ENCODE data around the gene TTC12. TPM values are rescaled to one million over a fixed set of nuclear protein-coding genes. Genes with fewer than 3 reads are reported as not detected.

Gene TTC12
- polyA plus RNA-seq, 1 donor from 2014 or later = 4.2 TPM

DNA sequence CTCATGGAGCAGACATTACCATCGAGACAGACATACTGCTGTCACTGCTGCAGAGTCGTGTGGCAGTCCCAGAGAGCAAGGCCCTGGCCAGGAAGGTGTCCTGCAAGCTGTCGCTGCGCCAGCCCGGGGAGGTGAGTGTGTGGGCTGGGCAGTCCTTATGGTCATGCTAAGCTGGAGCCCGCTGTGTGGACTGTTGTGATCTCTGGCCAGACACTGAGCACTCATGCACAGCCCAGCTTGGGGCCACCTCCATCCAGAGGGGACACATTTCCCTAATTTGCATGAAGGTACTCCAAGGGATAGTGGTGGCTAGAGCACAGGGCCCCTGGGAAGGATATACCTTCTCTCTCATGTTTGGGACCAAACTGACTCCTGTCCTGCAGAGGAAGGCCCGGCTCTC, 82.8 kb downstream of the TTC12 start:
- no peaks in the 10 kb centered on the region for H3K79me2 ChIP-seq (replicated peaks; ENCODE audit: insufficient read depth, low read length)
- no peaks in the 10 kb centered on the region for H4K20me1 ChIP-seq (ENCODE audit: insufficient read depth)
- no peak overlapping the region for H3K4me2 ChIP-seq (ENCODE audit: low read length)
- no peak overlapping the region for H2AFZ ChIP-seq (ENCODE audit: low read depth, low read length)
- H3F3A ChIP-seq (ENCODE audit: insufficient read depth, low read length, poor library complexity, severe bottlenecking) = no peaks in the 10 kb centered on the region
- no peak overlapping the region for H3K9ac ChIP-seq (ENCODE audit: low read length)
- no peak overlapping the region for H3K27ac ChIP-seq (ENCODE audit: low read length)
- H3K4me3 ChIP-seq (ENCODE audit: low read length) = no peak overlapping the region
- H3K9me3 ChIP-seq (ENCODE audit: low read length) = no peaks in the 10 kb centered on the region
- H3K36me3 ChIP-seq (ENCODE audit: insufficient read depth, low read length) = no peaks in the 10 kb centered on the region
- TF ChIP-seq EZH2 (IDR thresholded peaks at IDR 0.05; ENCODE audit: borderline replicate concordance, insufficient read depth, low read length, poor library complexity, severe bottlenecking) = no peak
- TF ChIP-seq SMC3 (conservative IDR thresholded peaks at IDR 0.05; ENCODE audit: poor library complexity) = no peak
- no peak for TF ChIP-seq RAD21 (conservative IDR thresholded peaks at IDR 0.05)
- TF ChIP-seq, protein P1, sequence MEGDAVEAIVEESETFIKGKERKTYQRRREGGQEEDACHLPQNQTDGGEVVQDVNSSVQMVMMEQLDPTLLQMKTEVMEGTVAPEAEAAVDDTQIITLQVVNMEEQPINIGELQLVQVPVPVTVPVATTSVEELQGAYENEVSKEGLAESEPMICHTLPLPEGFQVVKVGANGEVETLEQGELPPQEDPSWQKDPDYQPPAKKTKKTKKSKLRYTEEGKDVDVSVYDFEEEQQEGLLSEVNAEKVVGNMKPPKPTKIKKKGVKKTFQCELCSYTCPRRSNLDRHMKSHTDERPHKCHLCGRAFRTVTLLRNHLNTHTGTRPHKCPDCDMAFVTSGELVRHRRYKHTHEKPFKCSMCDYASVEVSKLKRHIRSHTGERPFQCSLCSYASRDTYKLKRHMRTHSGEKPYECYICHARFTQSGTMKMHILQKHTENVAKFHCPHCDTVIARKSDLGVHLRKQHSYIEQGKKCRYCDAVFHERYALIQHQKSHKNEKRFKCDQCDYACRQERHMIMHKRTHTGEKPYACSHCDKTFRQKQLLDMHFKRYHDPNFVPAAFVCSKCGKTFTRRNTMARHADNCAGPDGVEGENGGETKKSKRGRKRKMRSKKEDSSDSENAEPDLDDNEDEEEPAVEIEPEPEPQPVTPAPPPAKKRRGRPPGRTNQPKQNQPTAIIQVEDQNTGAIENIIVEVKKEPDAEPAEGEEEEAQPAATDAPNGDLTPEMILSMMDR (IDR thresholded peaks at IDR 0.05; ENCODE audit: poor library complexity, severe bottlenecking) = no peak
- no peak for TF ChIP-seq EP300 (conservative IDR thresholded peaks at IDR 0.05; ENCODE audit: poor library complexity, severe bottlenecking)
- no peak for TF ChIP-seq POLR2AphosphoS5 (IDR thresholded peaks at IDR 0.05)
- no peak for TF ChIP-seq MXI1 (conservative IDR thresholded peaks at IDR 0.05; ENCODE audit: poor library complexity, severe bottlenecking)
- TF ChIP-seq, protein P2, sequence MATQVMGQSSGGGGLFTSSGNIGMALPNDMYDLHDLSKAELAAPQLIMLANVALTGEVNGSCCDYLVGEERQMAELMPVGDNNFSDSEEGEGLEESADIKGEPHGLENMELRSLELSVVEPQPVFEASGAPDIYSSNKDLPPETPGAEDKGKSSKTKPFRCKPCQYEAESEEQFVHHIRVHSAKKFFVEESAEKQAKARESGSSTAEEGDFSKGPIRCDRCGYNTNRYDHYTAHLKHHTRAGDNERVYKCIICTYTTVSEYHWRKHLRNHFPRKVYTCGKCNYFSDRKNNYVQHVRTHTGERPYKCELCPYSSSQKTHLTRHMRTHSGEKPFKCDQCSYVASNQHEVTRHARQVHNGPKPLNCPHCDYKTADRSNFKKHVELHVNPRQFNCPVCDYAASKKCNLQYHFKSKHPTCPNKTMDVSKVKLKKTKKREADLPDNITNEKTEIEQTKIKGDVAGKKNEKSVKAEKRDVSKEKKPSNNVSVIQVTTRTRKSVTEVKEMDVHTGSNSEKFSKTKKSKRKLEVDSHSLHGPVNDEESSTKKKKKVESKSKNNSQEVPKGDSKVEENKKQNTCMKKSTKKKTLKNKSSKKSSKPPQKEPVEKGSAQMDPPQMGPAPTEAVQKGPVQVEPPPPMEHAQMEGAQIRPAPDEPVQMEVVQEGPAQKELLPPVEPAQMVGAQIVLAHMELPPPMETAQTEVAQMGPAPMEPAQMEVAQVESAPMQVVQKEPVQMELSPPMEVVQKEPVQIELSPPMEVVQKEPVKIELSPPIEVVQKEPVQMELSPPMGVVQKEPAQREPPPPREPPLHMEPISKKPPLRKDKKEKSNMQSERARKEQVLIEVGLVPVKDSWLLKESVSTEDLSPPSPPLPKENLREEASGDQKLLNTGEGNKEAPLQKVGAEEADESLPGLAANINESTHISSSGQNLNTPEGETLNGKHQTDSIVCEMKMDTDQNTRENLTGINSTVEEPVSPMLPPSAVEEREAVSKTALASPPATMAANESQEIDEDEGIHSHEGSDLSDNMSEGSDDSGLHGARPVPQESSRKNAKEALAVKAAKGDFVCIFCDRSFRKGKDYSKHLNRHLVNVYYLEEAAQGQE (IDR thresholded peaks at IDR 0.05; ENCODE audit: borderline replicate concordance) = no peak
- no peak for TF ChIP-seq TAF1 (IDR thresholded peaks at IDR 0.05; ENCODE audit: low read depth)
- no peaks in the 10 kb centered on the region for H3K9me2 ChIP-seq (ENCODE audit: insufficient read depth, low read length)
- no peaks in the 10 kb centered on the region for H3K27me3 ChIP-seq (ENCODE audit: insufficient read depth, low read depth, low read length)

DNA sequence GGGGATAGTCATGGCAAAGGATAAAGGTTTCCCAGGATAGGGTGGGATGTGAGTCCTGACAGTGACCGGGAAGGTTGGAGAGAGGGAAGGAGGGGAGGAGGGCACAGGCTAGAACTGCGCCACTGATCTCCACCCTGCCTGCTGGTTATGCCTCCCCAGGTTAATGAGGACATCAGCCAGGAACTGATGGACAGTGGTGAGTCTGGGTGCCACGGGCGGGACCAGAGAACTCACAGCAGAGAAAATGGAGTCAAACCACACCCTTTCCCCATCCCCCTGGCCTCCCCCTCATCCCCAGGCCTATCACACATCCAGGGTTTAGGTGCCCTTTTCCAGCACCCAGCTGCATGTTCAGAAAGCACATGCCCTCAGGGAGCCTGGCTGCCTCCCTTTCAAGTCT, 83.4 kb downstream of the TTC12 start:
- no peak overlapping the region for H2AFZ ChIP-seq (ENCODE audit: low read depth, low read length)

More for the DNA sequence above, 83.4 kb downstream of the TTC12 start:
- Histone ChIP-seq H3F3A (ENCODE audit: insufficient read depth, low read length, poor library complexity, severe bottlenecking) (no peaks in the 10 kb centered on the region), H3K36me3 (ENCODE audit: insufficient read depth, low read length) (no peaks in the 10 kb centered on the region), H4K20me1 (ENCODE audit: insufficient read depth) (no peaks in the 10 kb centered on the region), H3K9me3 (ENCODE audit: low read length) (no peaks in the 10 kb centered on the region), H3K4me2 (ENCODE audit: low read length) (no peak overlapping the region), H3K9me2 (ENCODE audit: insufficient read depth, low read length) (no peaks in the 10 kb centered on the region), H3K9ac (ENCODE audit: low read length) (no peak overlapping the region), H3K4me3 (ENCODE audit: low read length) (no peak overlapping the region), H3K79me2 (replicated peaks; ENCODE audit: insufficient read depth, low read length) (no peaks in the 10 kb centered on the region), H3K27me3 (ENCODE audit: insufficient read depth, low read depth, low read length) (no peaks in the 10 kb centered on the region), H3K27ac (ENCODE audit: low read length) (no peak overlapping the region)
- TF ChIP-seq TAF1 (IDR thresholded peaks at IDR 0.05; ENCODE audit: low read depth) (no peak), RAD21 (conservative IDR thresholded peaks at IDR 0.05) (no peak), SMC3 (conservative IDR thresholded peaks at IDR 0.05; ENCODE audit: poor library complexity) (no peak), MXI1 (conservative IDR thresholded peaks at IDR 0.05; ENCODE audit: poor library complexity, severe bottlenecking) (no peak), EZH2 (IDR thresholded peaks at IDR 0.05; ENCODE audit: borderline replicate concordance, insufficient read depth, low read length, poor library complexity, severe bottlenecking) (no peak), POLR2AphosphoS5 (IDR thresholded peaks at IDR 0.05) (no peak), EP300 (conservative IDR thresholded peaks at IDR 0.05; ENCODE audit: poor library complexity, severe bottlenecking) (no peak)
- TF ChIP-seq, protein P2 (IDR thresholded peaks at IDR 0.05; ENCODE audit: borderline replicate concordance) = no peak
- TF ChIP-seq, protein P1 (IDR thresholded peaks at IDR 0.05; ENCODE audit: poor library complexity, severe bottlenecking) = no peak
